Midbrain (tissue), 1 donor: ENCODE data around the gene GPR153.

ENCODE experiments used
- DNase-seq: peaks from one replicate; lab custom pipeline; 2025; lab: John Stamatoyannopoulos, UW

The GPR153 gene

DNA sequence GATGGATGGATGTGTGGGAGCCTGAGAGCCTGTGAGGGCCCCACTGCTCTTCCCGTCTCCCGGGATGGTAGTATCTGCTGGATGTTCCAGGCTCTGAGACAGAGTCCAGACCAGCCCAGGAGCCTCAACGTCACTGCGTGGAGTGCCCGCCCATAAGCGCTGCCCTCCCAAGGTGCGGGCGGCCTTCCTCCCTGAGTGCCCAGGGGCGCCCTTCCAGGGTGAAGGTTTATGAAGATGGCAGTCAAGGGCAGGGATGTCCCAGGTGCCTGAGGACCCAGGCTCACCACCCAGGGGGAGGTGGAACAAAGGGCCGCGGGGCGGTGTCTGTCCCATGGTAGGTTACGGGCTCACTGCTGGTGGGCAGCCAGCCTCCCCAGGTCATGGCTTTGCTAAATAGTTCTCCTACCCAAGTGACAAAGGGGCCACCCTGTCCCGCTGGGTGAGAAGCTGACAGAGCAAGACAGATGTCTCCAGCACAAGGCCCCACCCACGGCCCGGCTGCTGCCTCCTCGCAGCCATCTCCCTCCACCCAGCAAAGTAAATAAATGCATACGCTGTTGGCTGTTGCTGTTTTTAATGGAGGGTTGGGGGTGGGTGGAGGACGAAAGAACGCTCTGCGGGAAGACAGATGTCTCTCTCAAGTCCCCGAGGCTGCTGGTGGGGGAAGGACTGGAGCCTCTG, 9.0 kb upstream of the GPR153 start:
- DNase-seq, result no peak

DNA sequence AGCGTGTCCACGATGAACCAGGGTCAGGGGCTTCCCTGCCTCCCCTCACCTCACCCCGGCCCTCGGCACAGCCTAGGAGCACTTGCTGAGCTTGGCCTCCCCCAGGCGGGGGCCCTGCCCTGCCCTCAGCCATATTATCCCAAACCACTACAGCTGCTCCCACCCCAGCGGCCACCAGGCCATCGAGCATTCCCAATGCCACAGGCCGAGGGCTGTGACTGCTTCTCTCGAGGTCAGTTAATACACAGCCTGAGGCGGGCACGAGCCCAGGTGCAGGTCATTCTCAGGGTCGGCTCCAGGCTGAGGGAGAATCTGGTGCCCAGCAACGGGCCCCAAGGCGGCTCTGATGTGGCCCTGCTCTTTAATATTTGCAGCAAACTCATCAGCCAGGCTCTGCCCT, 8.4 kb upstream of the GPR153 start:
- DNase-seq, result no peak

GRCh38 chr1:6268415-6268814, 7.5 kb upstream of the GPR153 start:
- DNase-seq, result no peak

DNA sequence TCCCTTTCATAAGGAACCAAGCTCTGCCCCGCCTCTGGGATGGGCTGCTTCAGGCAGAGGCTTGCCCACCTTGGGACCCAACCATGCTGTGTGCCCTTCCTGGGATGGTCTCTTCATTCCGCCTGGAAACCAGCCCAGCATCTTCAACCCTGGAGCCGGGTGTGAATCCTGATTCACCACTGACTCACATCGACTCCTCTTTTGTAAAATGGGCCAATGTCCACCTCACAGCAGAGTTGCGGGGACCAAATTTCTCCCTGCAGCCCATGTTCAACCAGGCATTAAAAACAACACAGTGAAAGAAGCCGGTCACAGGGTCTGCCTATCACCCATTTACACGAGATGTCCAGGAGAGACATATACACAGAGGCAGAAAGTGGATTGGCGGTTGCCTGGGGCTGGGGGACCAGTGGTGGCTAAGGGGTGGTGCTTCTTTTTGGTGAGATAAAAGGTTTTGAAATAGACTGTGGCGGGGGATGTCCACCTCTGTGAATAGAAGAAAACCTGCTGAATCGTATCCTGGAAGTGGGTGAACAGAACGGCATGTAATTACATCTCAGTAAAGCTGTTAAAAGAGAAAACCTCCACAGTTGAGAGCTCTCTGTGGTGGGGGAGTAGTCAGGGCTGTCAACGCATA, 6.9 kb upstream of the GPR153 start:
- no peak for DNase-seq

DNA sequence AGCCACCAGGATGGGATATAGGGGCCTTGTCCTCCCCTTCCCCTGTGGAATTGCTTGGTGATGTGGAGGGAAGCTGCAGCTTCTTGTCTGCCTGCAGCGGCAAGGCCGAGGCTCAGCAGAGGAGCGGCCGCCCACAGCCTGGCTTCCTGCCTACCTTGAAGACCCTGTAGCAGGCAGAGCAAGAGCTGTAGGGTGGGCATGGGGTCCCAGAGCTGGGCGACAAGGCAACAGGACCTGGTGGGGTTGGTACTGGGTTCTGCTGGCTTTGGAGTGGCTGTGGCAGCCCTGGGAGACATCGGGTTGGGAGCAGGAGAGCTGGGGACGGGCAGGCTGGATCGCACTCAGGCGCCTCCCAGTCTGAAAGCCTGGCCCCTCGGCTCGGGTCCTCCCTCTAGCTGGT, 5.7 kb upstream of the GPR153 start:
- no peak for DNase-seq

- no peak for DNase-seq
Measured at GRCh38 chr1:6265151-6265550, 4.3 kb upstream of the GPR153 start.

DNA sequence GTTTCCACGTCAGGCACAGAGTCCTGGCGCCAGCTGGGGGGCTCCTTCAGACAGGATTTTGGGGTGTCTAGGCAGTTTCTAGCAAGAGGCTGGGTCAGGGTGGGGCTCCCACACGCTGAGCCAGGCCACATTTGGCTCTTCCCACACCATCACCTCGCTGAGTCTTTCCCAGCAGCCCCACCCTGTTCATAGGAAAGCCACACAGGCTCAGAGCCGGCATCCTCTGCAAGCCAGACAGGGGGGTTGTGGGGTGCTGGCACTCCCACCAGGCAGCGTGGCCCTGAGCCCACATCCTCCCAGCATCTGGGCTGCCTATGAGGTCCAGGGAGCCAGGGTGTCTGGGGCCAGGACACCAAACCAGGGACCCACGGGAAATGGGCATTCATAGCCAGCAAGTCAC, 2.8 kb upstream of the GPR153 start:
- DNase-seq, result no peak

DNA sequence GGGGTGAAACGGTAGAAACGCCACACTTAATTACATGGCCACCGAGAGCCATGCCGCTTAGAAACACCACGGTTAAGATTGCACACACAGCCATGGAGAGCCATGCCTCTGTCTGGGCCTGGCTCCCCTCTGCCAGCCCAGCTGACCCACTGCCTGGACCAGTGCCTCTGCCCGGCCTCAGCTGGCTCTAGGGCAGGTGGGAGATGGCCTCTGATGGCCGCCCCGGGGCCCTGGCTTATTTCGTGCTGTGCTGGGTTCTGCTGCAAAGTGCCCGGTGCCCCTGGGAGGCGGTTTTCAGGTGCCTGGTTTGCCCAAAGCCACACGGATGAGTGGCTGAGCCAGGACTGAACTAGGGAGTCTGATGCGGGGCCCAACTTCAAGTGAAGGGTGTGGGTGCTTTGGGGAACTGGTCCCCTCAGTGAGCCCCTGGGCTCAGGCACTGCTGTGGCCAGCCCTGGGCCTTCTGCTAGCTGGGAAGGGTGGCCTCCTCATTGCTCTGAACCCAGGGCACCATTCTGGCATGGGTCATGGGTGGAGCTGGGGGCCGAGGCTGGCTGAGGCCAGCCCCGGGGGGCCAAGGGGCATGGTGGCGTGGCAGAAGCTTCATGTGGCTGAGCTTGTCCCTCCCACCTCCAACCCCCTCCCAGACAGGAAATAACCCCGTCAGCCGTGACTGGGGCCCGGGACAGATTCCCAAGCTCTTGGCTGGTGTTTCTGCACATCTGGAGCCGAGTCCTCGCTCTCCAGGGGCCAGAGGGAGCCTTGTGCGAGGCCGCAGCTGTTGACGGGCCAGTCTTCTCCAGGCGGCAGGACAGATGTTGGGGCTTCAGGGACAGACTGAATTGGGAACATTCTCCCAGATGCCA, 1.9 kb upstream of the GPR153 start:
- no peak for DNase-seq

- no peak for DNase-seq
Measured at GRCh38 chr1:6261615-6261995, 707 bp upstream of the GPR153 start.

- DNase-seq, result no peak
Measured at GRCh38 chr1:6260433-6260934, 414 bp downstream of the GPR153 start.

DNA sequence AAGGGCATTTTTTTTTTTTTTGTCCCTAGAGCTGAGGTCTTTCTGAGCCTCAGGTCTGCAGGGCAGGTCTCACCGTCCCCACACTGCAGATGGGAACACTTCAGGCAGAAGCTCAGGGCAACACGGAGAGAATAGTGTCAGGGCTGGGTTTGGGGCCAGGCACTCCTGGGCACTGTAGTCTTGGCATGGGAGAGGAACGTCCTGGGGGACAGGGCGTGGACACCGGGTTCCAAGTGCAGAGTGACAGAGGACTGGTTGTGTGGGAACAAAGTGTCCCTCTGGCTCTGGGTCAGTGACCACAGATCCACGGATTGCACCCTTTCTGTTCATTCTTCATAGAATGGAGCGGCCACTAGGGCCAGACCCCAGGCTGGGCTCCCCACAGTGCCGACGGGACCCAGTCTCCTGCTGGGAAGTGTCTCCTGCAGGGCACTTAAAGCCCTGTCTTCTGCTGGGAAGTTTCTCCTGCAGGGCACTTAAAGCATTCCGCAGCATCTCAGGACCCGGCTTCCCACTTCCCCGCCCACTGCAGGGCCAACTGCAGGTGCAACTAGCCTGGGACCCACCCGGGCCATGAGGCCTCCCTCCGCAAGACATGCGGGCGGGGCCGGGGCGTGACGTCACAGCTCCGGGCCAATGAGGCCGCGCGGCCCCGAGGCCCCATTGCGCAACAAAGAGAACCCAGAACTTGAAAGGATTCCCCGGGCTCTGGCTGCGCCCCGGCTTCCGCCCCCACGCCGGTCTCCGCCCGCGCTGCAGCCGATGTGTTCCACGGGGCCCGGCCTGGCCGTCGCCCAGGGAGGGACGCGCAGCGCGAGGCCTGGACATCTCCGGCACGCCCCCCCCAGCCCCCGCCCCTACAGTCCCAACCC, 1.2 kb downstream of the GPR153 start:
- peak; percentile 44 for DNase-seq

- DNase-seq, result no peak
Measured at GRCh38 chr1:6258675-6259074, 2.2 kb downstream of the GPR153 start.

DNA sequence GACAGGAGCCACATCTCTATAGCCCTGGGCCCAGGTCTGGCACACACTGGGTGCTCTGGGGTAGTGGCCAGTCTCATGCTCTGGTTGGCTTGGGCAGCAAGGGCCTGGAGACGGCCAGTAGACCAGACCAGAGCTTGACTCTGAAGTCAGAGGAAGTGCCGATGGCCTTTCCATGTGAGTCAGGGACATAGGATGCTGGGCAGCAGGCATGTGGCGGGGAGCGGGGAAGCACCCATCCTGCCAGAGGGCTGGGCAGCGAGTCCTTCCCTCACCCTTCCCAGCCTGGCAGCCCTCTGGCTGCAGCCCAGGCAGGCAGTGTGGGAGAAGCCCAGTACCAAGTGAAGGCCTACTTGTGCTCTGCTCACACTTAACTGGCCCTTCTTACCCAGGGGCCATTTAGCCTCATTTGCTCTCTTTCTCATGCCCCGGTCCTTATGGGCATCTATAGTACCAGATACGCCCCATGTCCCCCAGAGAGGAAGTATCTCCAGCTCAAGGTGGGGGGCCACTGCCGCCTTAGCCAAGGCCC, 3.3 kb downstream of the GPR153 start:
- DNase-seq, result no peak

DNA sequence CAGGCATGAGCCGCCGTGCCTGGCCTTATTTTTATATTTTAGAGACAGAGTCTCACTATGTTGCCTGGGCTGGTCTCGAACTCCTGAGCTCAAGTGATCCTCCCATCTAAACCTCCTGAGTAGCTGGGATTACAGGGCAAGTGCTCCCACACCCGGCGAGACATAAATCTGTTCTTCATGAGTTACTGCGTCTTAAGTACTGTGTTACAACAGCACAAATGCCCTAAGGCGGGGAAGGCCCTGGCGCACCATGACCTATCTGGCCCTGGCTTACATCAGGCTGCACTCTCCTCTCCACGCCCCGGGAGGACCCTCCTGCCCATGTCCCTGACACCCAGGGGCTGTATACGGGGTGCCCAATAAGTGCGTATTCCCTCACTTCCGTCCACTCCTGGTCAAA, 4.3 kb downstream of the GPR153 start:
- no peak for DNase-seq

GRCh38 chr1:6254691-6255090, 6.2 kb downstream of the GPR153 start:
- no peak for DNase-seq

GRCh38 chr1:6253380-6253779, 7.5 kb downstream of the GPR153 start:
- DNase-seq, result no peak

GRCh38 chr1:6252374-6252710, 8.6 kb downstream of the GPR153 start:
- no peak for DNase-seq

DNA sequence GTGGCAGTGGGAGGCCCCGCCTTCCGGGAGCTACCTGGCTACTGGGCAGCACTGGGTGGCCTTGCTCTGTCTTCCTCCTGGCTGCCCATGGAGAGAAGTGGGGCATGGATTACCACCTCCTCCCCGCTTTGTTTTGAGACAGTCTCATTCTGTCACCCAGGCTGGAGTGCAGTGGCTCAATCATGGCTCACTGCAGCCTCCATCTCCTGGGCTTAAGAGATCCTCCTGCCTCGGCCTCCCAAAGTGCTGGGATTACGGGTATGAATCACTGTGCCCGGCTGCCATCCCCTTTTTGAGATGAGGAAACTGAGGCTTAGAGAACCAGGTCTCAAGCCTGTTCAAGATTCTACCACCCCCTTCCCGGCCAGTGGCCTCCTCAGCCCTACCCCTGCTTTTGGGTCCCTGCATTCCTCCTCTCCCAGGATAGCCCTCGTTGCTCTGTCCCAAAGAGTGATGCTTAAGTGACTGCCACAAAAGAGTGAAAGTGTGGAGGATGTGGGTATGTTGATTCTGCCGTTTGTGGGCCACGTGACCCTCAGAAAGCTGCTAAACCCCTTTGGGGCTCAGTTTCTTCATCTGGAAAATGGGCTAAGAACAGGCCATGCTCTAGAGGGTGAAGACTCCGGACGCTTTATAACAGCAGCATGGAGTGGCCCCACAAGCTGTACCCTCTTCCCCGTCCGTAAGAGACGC, 9.1 kb downstream of the GPR153 start:
- no peak for DNase-seq

DNA sequence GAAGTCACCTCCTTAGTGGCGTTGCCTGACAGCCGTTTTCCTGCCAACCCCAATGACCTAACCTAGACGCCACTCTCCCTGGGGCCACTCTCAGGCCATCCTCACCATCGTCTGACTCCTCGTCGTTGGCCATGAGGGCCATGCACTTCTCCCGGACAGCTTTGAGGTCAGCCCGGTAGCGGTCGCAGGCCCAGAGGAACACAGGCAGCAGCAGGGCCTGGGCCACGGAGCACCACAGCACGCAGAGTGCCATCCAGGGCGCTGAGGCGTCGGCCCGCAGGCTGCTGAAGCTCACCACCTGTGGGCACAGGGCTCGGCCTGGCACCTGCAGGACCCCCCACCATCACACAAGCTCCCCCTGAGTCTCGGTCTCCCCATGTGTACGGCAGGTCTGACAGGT, 9.7 kb downstream of the GPR153 start:
- DNase-seq, result no peak

- no peak for DNase-seq
Measured at GRCh38 chr1:6249739-6250689, 10.9 kb downstream of the GPR153 start.
